ENCODE results near the gene SLC4A1.
A peak's percentile ranks its signal among the peaks of the same experiment; 100 is the strongest.

The SLC4A1 gene

GRCh38 chr17:44220213-44221083 is 47.5 kb downstream of the SLC4A1 start:
- peak; percentile 48 for DNase-seq (ENCODE audit: low spot score)

- peak; percentile 58 for DNase-seq (ENCODE audit: low spot score)
Measured at GRCh38 chr17:44219616-44220212, 48.2 kb downstream of the SLC4A1 start, which contains the start of gene UBTF. Gene UBTF (minus strand): TSS chr17:44219675. CDS start chr17:44218229, 1,446 bp downstream.

GRCh38 chr17:44219108-44219615 is 48.8 kb downstream of the SLC4A1 start:
- peak; percentile 60 for DNase-seq (ENCODE audit: low spot score)

GRCh38 chr17:44218344-44219107 is 49.4 kb downstream of the SLC4A1 start:
- DNase-seq (ENCODE audit: low spot score) = peak; percentile 85

- no peak for DNase-seq (ENCODE audit: low spot score)
Measured at GRCh38 chr17:44217738-44218343, 50.1 kb downstream of the SLC4A1 start.

GRCh38 chr17:44216694-44217093 is 51.2 kb downstream of the SLC4A1 start:
- DNase-seq (ENCODE audit: low spot score) = no peak

GRCh38 chr17:44216173-44216572 is 51.8 kb downstream of the SLC4A1 start:
- DNase-seq (ENCODE audit: low spot score) = no peak

GRCh38 chr17:44214896-44215295 is 53.0 kb downstream of the SLC4A1 start:
- DNase-seq (ENCODE audit: low spot score) = no peak

- no peak for DNase-seq (ENCODE audit: low spot score)
Measured at GRCh38 chr17:44214230-44214494, 53.8 kb downstream of the SLC4A1 start.

GRCh38 chr17:44213403-44214229 is 54.3 kb downstream of the SLC4A1 start:
- DNase-seq (ENCODE audit: low spot score) = no peak

- DNase-seq (ENCODE audit: low spot score) = no peak
Measured at GRCh38 chr17:44212507-44213402, 55.2 kb downstream of the SLC4A1 start.

- no peak for DNase-seq (ENCODE audit: low spot score)
Measured at GRCh38 chr17:44211281-44212265, 56.4 kb downstream of the SLC4A1 start.

- DNase-seq (ENCODE audit: low spot score) = peak; percentile 93
Measured at GRCh38 chr17:44210342-44211192, 57.4 kb downstream of the SLC4A1 start.

GRCh38 chr17:44209786-44210341 is 58.1 kb downstream of the SLC4A1 start:
- DNase-seq (ENCODE audit: low spot score) = no peak

- DNase-seq (ENCODE audit: low spot score) = no peak
Measured at GRCh38 chr17:44207743-44208142, 60.2 kb downstream of the SLC4A1 start.

GRCh38 chr17:44207319-44207718 is 60.6 kb downstream of the SLC4A1 start:
- no peak for DNase-seq (ENCODE audit: low spot score)

GRCh38 chr17:44206825-44207155 is 61.1 kb downstream of the SLC4A1 start:
- DNase-seq (ENCODE audit: low spot score) = no peak

All from HuH-7.5 (cell line).